Measurements from ENCODE around the gene KNDC1.

Gene KNDC1

DNA sequence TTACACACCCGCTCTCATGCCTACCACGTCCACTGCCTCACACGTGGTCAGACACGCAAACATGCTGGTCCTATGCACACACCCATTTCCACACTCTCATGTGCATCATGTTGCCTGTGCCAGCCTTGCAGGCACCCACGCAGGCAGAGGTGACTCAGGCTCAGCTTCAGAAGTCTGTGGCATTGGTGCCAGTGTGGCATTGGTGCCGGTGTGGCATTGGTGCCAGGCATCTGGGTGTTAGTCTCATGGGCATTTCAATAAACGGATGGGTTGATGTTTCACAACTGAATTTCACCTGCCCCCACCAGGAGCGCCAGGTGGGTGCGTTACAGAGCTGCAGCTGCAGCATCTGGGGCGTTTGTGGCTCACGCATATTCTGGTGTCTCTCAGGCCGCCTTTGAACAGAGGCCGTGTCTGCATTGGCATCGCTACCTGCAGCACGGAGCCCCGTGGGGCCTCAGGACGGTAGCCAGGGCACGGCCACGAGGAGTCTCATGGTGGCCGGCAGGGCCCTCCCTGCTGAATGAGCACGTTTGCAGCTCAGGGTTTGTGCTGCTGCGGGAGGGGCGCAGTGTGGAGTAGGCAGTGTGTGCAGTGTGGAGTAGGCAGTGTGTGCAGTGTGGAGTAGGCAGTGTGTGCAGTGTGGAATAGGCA lies 24.7 kb downstream of the KNDC1 start:
- TF ChIP-seq, protein P1, sequence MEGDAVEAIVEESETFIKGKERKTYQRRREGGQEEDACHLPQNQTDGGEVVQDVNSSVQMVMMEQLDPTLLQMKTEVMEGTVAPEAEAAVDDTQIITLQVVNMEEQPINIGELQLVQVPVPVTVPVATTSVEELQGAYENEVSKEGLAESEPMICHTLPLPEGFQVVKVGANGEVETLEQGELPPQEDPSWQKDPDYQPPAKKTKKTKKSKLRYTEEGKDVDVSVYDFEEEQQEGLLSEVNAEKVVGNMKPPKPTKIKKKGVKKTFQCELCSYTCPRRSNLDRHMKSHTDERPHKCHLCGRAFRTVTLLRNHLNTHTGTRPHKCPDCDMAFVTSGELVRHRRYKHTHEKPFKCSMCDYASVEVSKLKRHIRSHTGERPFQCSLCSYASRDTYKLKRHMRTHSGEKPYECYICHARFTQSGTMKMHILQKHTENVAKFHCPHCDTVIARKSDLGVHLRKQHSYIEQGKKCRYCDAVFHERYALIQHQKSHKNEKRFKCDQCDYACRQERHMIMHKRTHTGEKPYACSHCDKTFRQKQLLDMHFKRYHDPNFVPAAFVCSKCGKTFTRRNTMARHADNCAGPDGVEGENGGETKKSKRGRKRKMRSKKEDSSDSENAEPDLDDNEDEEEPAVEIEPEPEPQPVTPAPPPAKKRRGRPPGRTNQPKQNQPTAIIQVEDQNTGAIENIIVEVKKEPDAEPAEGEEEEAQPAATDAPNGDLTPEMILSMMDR (IDR thresholded peaks at IDR 0.05; ENCODE audit: extremely low read depth, missing control alignments), result no peak
- DNase-seq (ENCODE audit: low spot score), result no peak

DNA sequence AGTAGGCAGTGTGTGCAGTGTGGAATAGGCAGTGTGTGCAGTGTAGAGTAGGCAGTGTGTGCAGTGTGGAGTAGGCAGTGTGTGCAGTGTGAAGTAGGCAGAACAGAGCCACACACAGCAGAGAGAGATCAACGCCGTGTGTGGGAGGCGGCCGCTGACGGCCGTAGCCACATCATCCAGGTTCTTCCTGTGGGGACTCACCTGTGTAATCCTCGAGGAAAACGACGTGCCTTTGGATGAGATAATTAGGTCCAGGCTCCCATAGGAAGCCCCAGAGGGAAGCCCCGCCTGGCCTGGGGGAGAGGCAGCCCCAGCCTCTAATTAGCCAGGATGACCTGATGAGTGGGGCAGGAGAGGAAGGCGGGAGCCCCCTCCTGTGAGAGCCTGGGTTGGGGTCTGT lies 25.4 kb downstream of the KNDC1 start:
- TF ChIP-seq, protein P1 (IDR thresholded peaks at IDR 0.05; ENCODE audit: extremely low read depth, missing control alignments), result no peak
- no peak for DNase-seq (ENCODE audit: low spot score)

DNA sequence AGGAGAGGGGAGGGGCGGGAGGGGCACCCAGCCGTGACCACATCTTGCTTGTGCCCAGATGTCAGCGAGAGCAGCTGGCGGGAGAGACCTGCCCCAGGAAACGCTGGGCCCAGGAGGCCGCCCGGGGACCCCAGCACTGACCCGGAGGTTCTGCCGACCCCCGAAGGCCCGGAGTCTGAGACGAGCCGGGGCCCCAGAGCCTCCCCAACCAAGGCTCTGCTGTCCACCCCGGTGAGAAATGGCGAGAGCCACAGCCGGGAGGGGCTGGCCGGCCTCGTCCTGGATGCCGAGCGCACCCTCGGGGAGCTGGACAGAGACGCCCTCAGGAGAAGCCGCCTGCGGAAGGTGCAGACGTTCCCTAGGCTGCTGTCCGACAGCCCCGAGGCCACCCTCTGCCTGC lies 25.9 kb downstream of the KNDC1 start:
- TF ChIP-seq, protein P1 (IDR thresholded peaks at IDR 0.05; ENCODE audit: extremely low read depth, missing control alignments), result no peak
- no peak for DNase-seq (ENCODE audit: low spot score)

DNA sequence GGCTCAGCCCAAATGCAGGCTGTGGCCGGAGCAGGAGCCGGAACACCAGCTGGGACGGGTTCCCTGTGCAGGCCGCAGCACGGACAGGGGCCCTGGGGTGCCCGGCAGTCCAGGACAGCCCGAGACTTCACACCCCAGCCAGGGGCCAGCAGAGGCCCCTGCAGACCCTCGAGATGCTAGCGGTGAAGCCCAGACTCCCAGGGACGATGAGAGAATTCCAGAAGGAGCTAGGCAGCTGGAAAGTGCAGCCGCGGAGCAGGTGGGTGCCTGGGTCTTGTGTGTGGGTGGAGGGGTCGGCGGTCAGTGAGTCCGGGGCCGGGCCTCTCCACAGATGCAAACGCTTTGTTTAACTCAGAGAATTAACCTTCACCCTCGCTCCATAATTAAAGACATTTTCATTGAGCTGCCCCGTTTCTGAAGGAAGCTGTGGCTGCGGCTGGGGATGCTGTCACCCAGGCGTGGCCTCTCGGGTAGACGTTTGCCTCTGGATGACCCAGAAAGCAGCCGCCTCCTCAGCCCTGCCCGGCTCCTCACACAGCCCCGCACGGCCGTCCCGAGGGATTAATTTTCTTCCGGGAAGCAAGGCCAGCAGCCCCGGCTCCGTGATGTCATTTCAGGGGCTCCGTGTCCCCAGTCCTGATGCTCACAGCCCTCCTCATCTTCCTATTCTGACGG lies 26.5 kb downstream of the KNDC1 start:
- TF ChIP-seq, protein P1 (IDR thresholded peaks at IDR 0.05; ENCODE audit: extremely low read depth, missing control alignments), result no peak

DNA sequence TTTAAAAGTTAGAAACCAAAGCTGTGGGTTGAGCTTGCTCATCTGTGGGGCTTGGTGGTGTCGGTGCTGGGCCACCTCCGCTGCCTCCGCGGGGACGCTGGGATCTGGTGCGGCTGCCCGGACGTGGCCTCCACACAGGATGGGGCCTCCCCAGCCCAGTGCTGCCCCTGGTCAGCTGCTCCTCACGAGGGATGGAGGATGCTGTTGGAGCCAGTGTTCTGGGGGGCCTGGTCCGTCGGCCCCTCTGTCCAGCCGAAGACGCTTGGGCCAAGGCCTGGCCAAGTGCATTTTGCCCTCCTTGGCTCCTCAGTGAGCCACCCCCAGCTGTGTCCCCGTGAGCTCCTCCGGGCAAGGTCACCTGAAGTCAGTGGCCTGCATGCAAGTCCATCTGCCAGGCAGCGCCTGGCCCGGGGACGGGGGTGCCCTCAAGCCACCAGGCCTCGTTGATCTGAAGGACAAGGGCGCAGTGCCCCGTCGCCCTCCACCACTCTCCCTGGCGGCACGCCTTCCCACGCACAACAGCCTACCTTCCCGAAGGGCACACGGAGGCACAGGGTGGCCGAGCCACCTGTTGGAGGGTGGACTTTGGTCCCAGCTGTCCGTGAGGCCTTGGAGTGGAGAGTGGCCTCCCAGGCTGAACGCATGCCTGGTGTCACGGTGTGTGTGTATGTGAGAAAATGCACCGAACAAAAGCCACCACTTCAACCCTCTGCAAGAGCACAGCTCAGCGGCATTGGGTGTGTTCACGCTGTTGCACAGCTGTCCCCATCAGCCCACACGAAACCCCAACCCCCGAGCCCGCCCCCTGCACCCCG lies 27.3 kb downstream of the KNDC1 start:
- TF ChIP-seq, protein P1 (IDR thresholded peaks at IDR 0.05; ENCODE audit: extremely low read depth, missing control alignments), result no peak
- no peak for DNase-seq (ENCODE audit: low spot score)

More for the DNA sequence above, 26.5 kb downstream of the KNDC1 start:
- DNase-seq (ENCODE audit: low spot score), result no peak

DNA sequence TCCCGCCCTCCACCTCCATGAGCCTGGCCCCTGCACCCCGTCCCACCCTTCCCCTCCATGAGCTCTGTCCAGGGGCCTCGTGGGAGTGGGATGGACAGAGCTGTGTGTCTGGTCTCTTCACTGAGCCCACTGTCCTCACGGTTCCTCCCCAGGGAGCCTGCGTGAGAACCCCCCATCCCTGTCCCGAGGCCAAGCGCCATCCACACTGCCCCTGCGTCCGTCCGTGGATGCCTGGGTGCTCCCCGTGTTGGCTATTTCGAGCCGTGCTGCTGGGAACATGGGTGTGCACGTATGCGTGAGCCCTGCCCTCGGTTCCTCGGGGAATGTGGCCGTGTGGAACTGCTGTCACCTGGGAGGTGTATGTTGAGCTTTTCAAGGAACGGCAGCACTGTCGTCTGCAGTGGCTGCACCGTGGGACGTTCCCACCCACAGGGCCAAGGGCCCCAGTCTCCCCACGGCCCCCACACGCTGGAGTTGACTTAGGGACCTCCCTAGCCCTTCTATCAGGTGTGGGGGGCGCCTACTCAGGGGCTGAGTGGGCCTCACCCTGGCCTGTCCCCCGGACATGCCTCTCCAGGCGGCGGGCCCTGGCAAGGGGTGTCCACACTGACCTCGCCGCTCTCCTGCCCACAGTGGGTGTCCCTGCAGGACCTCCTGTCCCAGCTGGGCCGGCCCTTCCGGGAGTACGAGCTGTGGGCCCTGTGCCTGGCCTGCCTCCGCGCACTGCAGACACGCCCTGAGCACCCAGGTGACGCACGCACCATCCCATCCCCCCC lies 28.1 kb downstream of the KNDC1 start:
- TF ChIP-seq, protein P1 (IDR thresholded peaks at IDR 0.05; ENCODE audit: extremely low read depth, missing control alignments), result no peak
- no peak for DNase-seq (ENCODE audit: low spot score)
